Ishikawa (cell line): Measurements from ENCODE around the gene PAIP2.

Experiments
- CEBPB ChIP-seq: IDR thresholded peaks from 2 replicates; pipeline ENCODE4 v1.6.1; 2012
- CREB1 ChIP-seq: IDR thresholded peaks from 2 replicates; pipeline ENCODE4 v1.6.1; 2012; ENCODE audit warnings: low read depth
- EGR1 ChIP-seq: IDR thresholded peaks from 2 replicates; pipeline ENCODE4 v1.6.1; 2012
- EP300 ChIP-seq: IDR thresholded peaks from 2 replicates; pipeline ENCODE4 v1.6.1; 2012; ENCODE audit warnings: borderline replicate concordance
- FOXM1 ChIP-seq: IDR thresholded peaks from 2 replicates; pipeline ENCODE4 v1.6.1; 2012; ENCODE audit warnings: low read depth, borderline replicate concordance
- MAX ChIP-seq: IDR thresholded peaks from 2 replicates; pipeline ENCODE4 v1.6.1; 2012
- NFIC ChIP-seq: IDR thresholded peaks from 2 replicates; pipeline ENCODE4 v1.6.1; 2012
- RAD21 ChIP-seq: IDR thresholded peaks from 2 replicates; pipeline ENCODE4 v1.6.1; 2012; ENCODE audit warnings: low read depth
- REST ChIP-seq: IDR thresholded peaks from 2 replicates; pipeline ENCODE4 v1.6.1; 2012; ENCODE audit warnings: low read depth, mild to moderate bottlenecking
- TAF1 ChIP-seq: IDR thresholded peaks from 2 replicates; pipeline ENCODE4 v1.6.1; 2012; ENCODE audit warnings: low read depth, mild to moderate bottlenecking
- TCF12 ChIP-seq: IDR thresholded peaks from 2 replicates; pipeline ENCODE4 v1.6.1; 2012; ENCODE audit warnings: low read depth
- TEAD4 ChIP-seq: IDR thresholded peaks from 2 replicates; pipeline ENCODE4 v1.6.1; 2012
- USF1 ChIP-seq: IDR thresholded peaks from 2 replicates; pipeline ENCODE4 v1.6.1; 2012
- YY1 ChIP-seq: IDR thresholded peaks from 2 replicates; pipeline ENCODE4 v1.6.1; 2012; ENCODE audit warnings: low read depth
- ZBTB7A ChIP-seq: IDR thresholded peaks from 2 replicates; pipeline ENCODE4 v1.6.1; 2012; ENCODE audit warnings: low read depth

PAIP2 gene

GRCh38 chr5:139341689-139342422 lies at the start of gene PAIP2:
PAIP2 (plus strand) TSS chr5:139341854; CDS start chr5:139363785, 21,931 bp downstream.
- TF ChIP-seq USF1, result peak; percentile 73
- no peak; the same call in 1 of the 2 replicates for TF ChIP-seq TEAD4
- TF ChIP-seq FOXM1, result no peak
- peak; percentile 62 for TF ChIP-seq TAF1
- 0 out of 2 replicates have a peak, but pooled peaks have one; percentile 17 for TF ChIP-seq EP300
- TF ChIP-seq REST, result no peak
- TF ChIP-seq MAX, result peak; percentile 83
- no peak for TF ChIP-seq TCF12
- peak; percentile 18; the same call in 1 of the 2 replicates for TF ChIP-seq NFIC
- no peak for TF ChIP-seq CEBPB
- no peak for TF ChIP-seq YY1
- 0 out of 2 replicates have a peak, but pooled peaks have one; percentile 13 for TF ChIP-seq ZBTB7A
- no peak for TF ChIP-seq EGR1
- peak; percentile 51; the same call in 1 of the 2 replicates for TF ChIP-seq RAD21
- TF ChIP-seq CREB1, result peak; percentile 76

- TF ChIP-seq FOXM1 (no peak), REST (no peak), TCF12 (no peak), YY1 (no peak), CREB1 (no peak), EGR1 (no peak), MAX (no peak), RAD21 (no peak)
These were observed 48.5 kb upstream of the PAIP2 start for GRCh38 chr5:139293202-139293506.

- 0 out of 2 replicates have a peak, but pooled peaks have one; percentile 10 for TF ChIP-seq TCF12
- TF ChIP-seq TEAD4, result no peak
- peak; percentile 76 for TF ChIP-seq MAX
- no peak for TF ChIP-seq ZBTB7A
- TF ChIP-seq REST, result no peak
- TF ChIP-seq YY1, result peak; percentile 91
- TF ChIP-seq FOXM1, result no peak
- peak; percentile 83 for TF ChIP-seq TAF1
- no peak; the same call in 1 of the 2 replicates for TF ChIP-seq NFIC
- TF ChIP-seq CEBPB, result no peak
- peak; percentile 65 for TF ChIP-seq EGR1
These were observed 47.9 kb upstream of the PAIP2 start, which contains the start of gene MATR3 for GRCh38 chr5:139293507-139294373. MATR3 (plus strand) TSS chr5:139293740; CDS start chr5:139307416, 13,676 bp downstream.
